SKM-1 treated with dmso at 0.1 percent for 144 hours (cell line): ENCODE results near the gene NEIL1.
A peak's percentile ranks its signal among the peaks of the same experiment; 100 is the strongest.
"Not testable (repeated sequence)": the region's sequence is repeated elsewhere in the genome, so short reads cannot be mapped to it uniquely, and the experiment has no call there.

Experiments used
- DNase-seq: peaks from one replicate; lab custom pipeline; 2025; ENCODE audit not compliant: unreplicated experiment; lab: John Stamatoyannopoulos, UW

The NEIL1 gene

DNA sequence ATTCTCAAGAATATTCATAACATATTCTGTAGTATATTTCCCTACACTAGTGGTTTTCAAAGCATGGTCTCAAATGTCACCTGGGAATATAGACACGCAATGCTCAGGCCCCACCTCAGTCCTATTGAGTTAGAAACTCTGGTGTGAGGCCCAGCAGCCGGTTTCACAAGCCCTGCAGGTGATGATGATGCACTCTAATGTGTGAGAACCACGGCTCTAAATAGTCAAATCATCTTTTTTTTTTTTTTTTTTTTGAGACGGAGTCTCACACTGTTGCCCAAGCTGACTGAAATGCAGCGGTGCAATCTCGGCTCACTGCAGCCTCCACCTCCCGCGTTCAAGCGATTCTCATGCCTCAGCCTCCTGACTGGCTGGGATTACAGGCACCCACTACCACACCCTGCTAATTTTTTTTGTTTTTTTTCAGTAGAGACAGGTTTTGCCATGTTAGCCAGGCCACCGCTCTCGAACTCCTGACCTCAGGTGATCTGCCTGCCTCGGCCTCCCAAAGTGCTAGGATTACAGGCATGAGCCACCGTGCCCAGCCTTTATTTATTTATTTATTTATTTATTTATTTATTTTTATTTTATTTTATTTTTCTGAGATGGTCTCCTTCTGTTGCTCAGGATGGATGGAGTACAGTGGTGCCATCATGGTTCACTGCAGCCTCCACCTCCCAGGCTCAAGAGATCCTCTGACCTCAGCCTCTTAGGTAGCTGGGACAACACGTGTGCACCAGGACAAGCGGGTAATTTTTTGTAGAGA, 13.0 kb upstream of the NEIL1 start:
- DNase-seq = not testable (repeated sequence)

GRCh38 chr15:75335313-75335704, 11.5 kb upstream of the NEIL1 start:
- DNase-seq = no peak

GRCh38 chr15:75335705-75336355, 11.0 kb upstream of the NEIL1 start, which contains the start of gene COMMD4:
Gene COMMD4 (plus strand): TSS chr15:75336063. CDS start chr15:75336090, 27 bp downstream.
- DNase-seq = peak; percentile 78

DNA sequence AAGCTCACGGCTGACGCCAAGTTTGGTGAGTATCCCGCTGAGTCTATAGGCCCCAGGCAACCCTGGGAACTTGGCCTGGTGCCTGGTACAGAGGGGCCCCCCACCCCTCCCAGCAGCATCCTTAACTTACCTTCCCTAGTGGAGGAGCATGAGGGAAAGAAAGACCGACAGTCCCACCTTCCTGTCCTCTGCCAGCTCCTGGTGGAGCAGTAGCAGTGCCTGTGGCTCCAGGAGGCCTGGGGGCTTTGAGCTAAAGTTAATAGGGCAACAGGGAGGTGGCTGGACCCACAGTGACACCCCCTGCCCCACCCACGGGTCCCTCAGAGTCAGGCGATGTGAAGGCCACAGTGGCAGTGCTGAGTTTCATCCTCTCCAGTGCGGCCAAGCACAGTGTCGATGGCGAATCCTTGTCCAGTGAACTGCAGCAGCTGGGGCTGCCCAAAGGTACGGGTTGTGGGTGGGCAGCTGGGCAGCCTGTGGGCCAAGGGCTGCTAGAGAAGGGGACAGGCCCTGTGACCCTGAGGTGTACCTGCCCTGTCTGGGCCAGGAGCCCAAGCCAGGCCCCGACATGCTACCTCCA, 8.1 kb upstream of the NEIL1 start:
- DNase-seq = no peak

DNA sequence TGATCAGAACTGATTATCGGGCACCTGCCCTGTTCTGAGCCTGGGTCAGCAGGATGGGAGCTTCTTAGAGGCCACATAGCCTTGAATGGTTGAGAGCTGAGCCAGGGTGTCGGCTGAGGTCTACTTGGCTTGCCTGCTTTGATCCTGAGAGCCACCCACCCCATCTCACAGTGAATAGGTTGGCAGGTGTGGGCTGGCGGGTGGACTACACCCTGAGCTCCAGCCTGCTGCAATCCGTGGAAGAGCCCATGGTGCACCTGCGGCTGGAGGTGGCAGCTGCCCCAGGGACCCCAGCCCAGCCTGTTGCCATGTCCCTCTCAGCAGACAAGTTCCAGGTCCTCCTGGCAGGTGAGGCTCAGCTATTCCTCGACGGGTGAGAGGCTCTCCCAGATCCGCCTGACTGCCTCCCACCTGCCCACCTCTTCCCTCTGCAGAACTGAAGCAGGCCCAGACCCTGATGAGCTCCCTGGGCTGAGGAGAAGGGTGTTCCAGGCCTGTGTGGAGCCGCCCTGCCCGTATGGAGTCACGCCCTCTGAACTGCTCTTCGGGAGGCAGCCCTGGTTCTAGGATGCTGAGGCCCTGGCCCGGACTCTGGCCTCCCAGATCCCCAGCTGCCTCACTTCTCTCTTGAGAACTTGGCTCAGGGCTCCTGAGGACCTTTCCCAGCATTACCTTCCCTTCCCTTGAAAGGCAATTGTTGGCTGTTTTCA, 7.2 kb upstream of the NEIL1 start:
- no peak for DNase-seq

- no peak for DNase-seq
Observed at GRCh38 chr15:75342221-75342620, 4.6 kb upstream of the NEIL1 start.

DNA sequence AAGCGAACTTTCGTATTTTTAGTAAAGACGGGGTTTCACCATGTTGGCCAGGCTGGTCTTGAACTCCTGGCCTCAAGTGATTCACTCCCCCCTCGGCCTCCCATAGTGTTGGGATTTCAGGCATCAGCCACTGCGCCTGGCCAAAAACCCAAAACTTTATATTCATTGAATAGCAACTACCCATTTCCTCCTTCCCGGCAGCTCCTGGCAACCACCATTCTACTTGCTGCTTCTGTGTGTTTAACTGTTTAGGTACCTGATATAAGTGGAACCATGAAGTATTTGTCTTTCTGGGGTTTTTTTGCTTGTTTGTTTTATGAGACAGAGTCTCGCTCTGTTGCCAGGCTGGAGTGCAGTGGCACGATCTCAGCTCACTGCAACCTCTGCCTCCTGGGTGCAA, 2.9 kb upstream of the NEIL1 start:
- DNase-seq = not testable (repeated sequence)

GRCh38 chr15:75347222-75348033, 589 bp downstream of the NEIL1 start:
- DNase-seq = no peak

- DNase-seq = no peak
Observed at GRCh38 chr15:75348034-75348561, 1.3 kb downstream of the NEIL1 start.

- no peak for DNase-seq
Observed at GRCh38 chr15:75348562-75349350, 1.9 kb downstream of the NEIL1 start.

DNA sequence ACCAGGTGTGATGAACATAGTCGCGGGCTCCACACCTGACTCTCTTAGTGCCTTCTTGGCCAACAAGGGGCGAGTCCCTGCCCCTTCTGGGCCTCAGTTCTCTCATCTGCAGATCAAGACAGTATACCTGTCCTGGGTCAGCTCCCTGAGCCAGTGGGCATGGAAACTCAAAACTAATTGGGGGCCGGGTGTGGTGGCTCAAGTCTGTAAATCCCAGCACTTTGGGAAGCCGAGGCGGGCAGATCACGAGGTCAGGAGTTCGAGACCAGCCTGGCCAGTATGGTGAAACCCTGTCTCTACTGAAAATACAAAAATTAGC, 2.5 kb downstream of the NEIL1 start:
- not testable (repeated sequence) for DNase-seq

DNA sequence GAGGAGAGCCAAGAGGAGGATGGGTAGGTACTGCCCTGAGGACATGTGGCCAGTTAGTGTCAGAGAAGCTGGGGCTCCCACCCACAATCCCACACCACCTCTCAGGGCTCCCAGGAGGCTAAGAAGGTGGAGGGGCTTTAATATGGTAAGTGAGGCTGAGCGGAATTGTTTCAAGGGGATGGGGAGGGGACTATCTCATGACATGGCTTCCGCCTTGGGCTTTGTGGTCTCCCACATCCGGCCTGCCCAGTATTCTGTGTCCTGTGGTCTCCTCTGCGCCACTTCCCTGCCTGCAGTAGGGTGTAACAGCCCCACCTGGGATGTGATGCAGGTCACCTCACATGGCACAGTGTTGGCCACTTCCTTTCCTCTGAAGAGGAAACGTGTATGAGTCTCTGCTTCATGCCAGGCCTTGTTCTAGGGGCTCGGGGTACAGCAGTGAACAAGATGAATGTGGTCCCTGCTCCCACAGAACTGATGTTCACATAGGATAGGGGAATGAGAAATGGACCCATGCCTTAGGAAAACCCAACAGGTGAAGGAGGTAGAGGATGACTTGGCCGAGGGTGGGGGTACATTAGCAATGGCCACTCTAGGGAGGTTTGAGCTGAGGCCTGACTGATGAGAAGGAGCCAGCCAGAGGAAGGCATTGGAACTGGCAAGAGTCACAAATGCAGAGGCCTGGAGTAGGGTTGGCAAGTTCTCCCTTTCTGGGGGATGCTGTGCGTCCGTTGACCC, 3.2 kb downstream of the NEIL1 start:
- DNase-seq = peak; percentile 77

DNA sequence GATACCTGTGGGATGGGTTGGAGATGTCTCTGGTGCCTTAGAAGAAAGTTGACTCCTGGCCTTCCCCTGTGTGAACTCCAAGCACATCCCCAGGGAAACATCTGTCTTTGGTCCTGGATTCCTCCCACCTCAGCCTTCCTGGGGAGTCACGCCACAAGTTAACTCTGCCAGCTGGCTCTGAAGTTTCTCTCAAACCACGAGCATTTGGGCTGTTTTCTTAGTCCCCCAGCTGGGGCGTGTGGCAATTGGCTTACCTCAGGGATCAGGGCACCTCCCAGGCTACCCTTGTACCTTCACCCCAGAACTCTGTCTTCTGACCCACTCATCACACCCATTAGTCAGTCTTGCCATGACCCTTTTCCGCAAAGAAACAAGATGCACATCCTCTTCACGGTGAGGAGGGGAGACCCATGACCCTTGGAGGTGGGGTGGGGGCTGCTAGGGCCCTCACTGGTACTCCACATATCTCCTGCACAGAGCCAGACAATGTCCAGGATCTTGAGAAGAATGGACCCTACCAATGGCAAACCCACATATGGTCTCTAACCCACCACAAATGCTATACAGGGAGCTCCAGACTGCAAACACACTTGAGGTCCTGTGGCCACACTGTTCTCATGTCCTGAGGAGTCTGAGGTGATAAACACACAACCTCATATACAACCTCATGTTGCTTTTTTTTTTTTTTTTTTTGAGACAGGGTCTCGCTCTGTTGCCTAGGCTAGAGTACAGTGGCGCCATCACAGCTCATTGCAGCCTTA, 3.9 kb downstream of the NEIL1 start:
- DNase-seq = no peak

DNA sequence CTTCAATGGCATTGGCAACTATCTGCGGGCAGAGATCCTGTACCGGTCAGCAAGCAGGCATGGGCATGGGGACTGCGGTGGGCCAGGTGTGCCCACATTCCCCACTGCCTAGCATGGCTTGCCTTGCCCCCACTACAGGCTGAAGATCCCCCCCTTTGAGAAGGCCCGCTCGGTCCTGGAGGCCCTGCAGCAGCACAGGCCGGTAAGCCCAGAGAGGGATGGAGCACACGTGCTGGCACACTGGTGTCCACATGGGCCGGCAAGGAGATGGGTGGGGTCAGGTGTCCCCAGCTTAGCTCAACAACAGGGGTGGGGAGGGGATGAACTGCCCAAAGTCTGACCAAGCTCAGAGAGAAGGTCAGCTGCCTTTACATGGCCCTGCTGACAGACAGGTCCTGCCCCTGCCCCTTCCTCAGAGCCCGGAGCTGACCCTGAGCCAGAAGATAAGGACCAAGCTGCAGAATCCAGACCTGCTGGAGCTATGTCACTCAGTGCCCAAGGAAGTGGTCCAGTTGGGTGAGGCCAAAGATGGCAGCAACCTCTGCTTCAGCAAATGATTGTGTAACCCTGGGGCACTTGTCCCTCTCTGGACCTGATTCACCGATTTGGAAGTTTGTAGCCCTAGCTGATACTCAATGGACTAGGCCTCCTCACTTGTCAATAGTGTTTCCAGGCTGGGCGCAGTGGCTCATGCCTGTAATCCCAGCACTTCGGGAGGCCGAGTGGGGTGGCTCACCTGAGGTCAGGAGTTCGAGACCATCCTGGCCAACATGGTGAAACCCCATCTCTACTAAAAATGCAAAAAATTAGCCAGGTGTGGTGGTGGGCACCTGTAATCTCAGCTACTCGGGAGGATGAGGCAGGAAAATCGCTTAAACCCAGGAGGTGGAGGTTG, 5.6 kb downstream of the NEIL1 start:
- no peak for DNase-seq

DNA sequence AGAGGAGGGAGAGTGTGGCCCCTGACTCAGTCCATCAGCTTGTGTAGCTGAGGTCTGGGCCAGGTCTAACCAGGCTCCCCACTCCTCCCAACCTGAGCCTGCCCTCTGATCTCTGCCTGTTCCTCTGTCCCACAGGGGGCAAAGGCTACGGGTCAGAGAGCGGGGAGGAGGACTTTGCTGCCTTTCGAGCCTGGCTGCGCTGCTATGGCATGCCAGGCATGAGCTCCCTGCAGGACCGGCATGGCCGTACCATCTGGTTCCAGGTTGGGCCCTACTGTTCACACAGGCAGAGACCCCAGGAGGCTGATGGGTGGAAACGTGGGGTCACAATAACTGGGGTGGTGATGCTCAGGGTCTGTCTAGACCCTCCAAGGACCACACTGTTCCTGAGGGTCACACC, 6.8 kb downstream of the NEIL1 start:
- no peak for DNase-seq

DNA sequence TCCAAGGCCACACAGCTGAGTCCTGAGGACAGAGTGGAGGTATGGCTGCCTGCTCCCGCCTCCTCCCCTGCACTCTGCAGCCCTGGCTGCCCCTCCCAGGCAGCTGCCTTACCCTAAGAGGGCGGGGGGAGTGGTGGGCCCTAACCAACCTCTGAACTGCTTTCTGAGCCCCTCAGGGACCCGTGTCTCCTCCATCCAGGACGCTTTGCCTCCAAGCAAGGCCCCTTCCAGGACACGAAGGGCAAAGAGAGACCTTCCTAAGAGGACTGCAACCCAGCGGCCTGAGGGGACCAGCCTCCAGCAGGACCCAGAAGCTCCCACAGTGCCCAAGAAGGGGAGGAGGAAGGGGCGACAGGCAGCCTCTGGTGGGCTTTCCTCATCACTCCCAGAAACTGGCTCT, 7.6 kb downstream of the NEIL1 start:
- no peak for DNase-seq

GRCh38 chr15:75355369-75355768, 8.5 kb downstream of the NEIL1 start:
- no peak for DNase-seq
